ENCODE data around the gene PANK1. TPM values are rescaled to one million over a fixed set of nuclear protein-coding genes. Genes with fewer than 3 reads are reported as not detected.

Gene PANK1
- total RNA-seq, 2 experiments from 2014 or later, result 12.1 to 16.1 TPM

- BruUV-seq (replicated peaks), result no TSS peak
- CTCF ChIA-PET (ENCODE audit: unreplicated experiment), result interaction anchor here (0.5 kb wide), 1 partner anchor 13 kb away, joined by 3 read pairs; no protein-coding TSS in a partner anchor
- POLR2A ChIA-PET, result interaction anchor here (0.7 to 2.4 kb wide), 5 partner anchors 9 to 201 kb away, joined by 3 to 12 read pairs (median 3); no protein-coding TSS in a partner anchor
Measured at GRCh38 chr10:89659143-89660131, 14.4 kb upstream of the PANK1 start.

GRCh38 chr10:89657302-89657701 is 12.3 kb upstream of the PANK1 start:
- no peak overlapping the region for H3K4me2 ChIP-seq (ENCODE audit: low read length)
- H3K9me3 ChIP-seq (ENCODE audit: low read length), result no peaks in the 10 kb centered on the region
- H4K20me1 ChIP-seq (ENCODE audit: insufficient read depth, low read length), result no peaks in the 10 kb centered on the region
- BruUV-seq (replicated peaks), result no TSS peak
- DNase-seq (ENCODE audit: low spot score), result no peak
- intact Hi-C loops (cut with micrococcal nuclease; ENCODE audit: unreplicated experiment), result no loop called here
- H3K36me3 ChIP-seq (ENCODE audit: insufficient read depth, low read length), result no peaks in the 10 kb centered on the region
- ChIA-PET CTCF (ENCODE audit: unreplicated experiment) (no interaction called here), POLR2A (no interaction called here)
- H3K4me1 ChIP-seq (ENCODE audit: insufficient read depth, low read length, poor library complexity, severe bottlenecking), result peaks cover 25% of the 10 kb centered on the region
- H2AFZ ChIP-seq (ENCODE audit: low read length), result no peak overlapping the region
- TF ChIP-seq CTCF (conservative IDR thresholded peaks at IDR 0.05; ENCODE audit: low read length) (no peak), EZH2phosphoT487 (IDR thresholded peaks at IDR 0.05; ENCODE audit: borderline replicate concordance, low read depth, low read length) (no peak)
- H3K27ac ChIP-seq (ENCODE audit: low read depth, low read length, poor library complexity, severe bottlenecking), result no peak overlapping the region
- H3K4me3 ChIP-seq (ENCODE audit: low read depth, low read length, poor library complexity, severe bottlenecking), result no peak overlapping the region
- no peaks in the 10 kb centered on the region for H3K9me2 ChIP-seq (ENCODE audit: insufficient read depth, low read length)
- H3K79me2 ChIP-seq (ENCODE audit: insufficient read depth, low read depth, low read length), result no peaks in the 10 kb centered on the region

More at GRCh38 chr10:89659143-89660131, 14.4 kb upstream of the PANK1 start:
- Histone ChIP-seq H3K9me3 (ENCODE audit: low read length) (no peaks in the 10 kb centered on the region), H3K4me2 (ENCODE audit: low read length) (no peak overlapping the region), H3K27ac (ENCODE audit: low read depth, low read length, poor library complexity, severe bottlenecking) (no peak overlapping the region), H3K4me1 (ENCODE audit: insufficient read depth, low read length, poor library complexity, severe bottlenecking) (peaks cover 8% of the 10 kb centered on the region), H3K4me3 (ENCODE audit: low read depth, low read length, poor library complexity, severe bottlenecking) (no peak overlapping the region), H3K36me3 (ENCODE audit: insufficient read depth, low read length) (no peaks in the 10 kb centered on the region), H4K20me1 (ENCODE audit: insufficient read depth, low read length) (no peaks in the 10 kb centered on the region), H2AFZ (ENCODE audit: low read length) (no peak overlapping the region), H3K79me2 (ENCODE audit: insufficient read depth, low read depth, low read length) (no peaks in the 10 kb centered on the region), H3K9me2 (ENCODE audit: insufficient read depth, low read length) (no peaks in the 10 kb centered on the region)
- TF ChIP-seq EZH2phosphoT487 (IDR thresholded peaks at IDR 0.05; ENCODE audit: borderline replicate concordance, low read depth, low read length), result no peak
- no peak for TF ChIP-seq CTCF (conservative IDR thresholded peaks at IDR 0.05; ENCODE audit: low read length)
- intact Hi-C loops (cut with micrococcal nuclease; ENCODE audit: unreplicated experiment), result no loop called here
- no peak for DNase-seq (ENCODE audit: low spot score)

GRCh38 chr10:89655722-89656121 is 10.7 kb upstream of the PANK1 start:
- Histone ChIP-seq H3K4me1 (ENCODE audit: insufficient read depth, low read length, poor library complexity, severe bottlenecking) (peaks cover 33% of the 10 kb centered on the region), H3K4me2 (ENCODE audit: low read length) (no peak overlapping the region), H3K9me2 (ENCODE audit: insufficient read depth, low read length) (no peaks in the 10 kb centered on the region), H3K4me3 (ENCODE audit: low read depth, low read length, poor library complexity, severe bottlenecking) (no peak overlapping the region), H3K27ac (ENCODE audit: low read depth, low read length, poor library complexity, severe bottlenecking) (no peak overlapping the region), H3K79me2 (ENCODE audit: insufficient read depth, low read depth, low read length) (no peaks in the 10 kb centered on the region), H3K36me3 (ENCODE audit: insufficient read depth, low read length) (no peaks in the 10 kb centered on the region), H4K20me1 (ENCODE audit: insufficient read depth, low read length) (no peaks in the 10 kb centered on the region), H3K9me3 (ENCODE audit: low read length) (no peaks in the 10 kb centered on the region), H2AFZ (ENCODE audit: low read length) (no peak overlapping the region)
- DNase-seq (ENCODE audit: low spot score), result peak; percentile 20
- POLR2A ChIA-PET, result interaction anchor here (0.6 to 2.4 kb wide), 4 partner anchors 12 to 1548 kb away, joined by 3 to 20 read pairs (median 4); no protein-coding TSS in a partner anchor
- TF ChIP-seq EZH2phosphoT487 (IDR thresholded peaks at IDR 0.05; ENCODE audit: borderline replicate concordance, low read depth, low read length) (no peak), CTCF (conservative IDR thresholded peaks at IDR 0.05; ENCODE audit: low read length) (no peak)
- intact Hi-C loops (cut with micrococcal nuclease; ENCODE audit: unreplicated experiment), result no loop called here
- CTCF ChIA-PET (ENCODE audit: unreplicated experiment), result no interaction called here
- BruUV-seq (replicated peaks), result no TSS peak
